Spleen (tissue), 11 donors: Measurements from ENCODE around the gene ABCF1. TPM values are rescaled to one million over a fixed set of nuclear protein-coding genes. Genes with fewer than 3 reads are reported as not detected.

Source experiments
- DNase-seq: peaks from one replicate; pipeline ENCODE4 v3.0.0-alpha.2; 2020
- H3K27ac ChIP-seq, 8 donors: fragments of 200-600 bp; sonication (generic) in 7 of 8; 1 replicate in 4 of 8; 2 replicates in 4 of 8; pipeline versions ENCODE4 v1.5.0 to v1.8.0; 2016 to 2021; ENCODE audit warnings: inconsistent platforms in 4 of 8, mild to moderate bottlenecking in 4 of 8, moderate library complexity in 1 of 8
- H3K27me3 ChIP-seq, 7 donors: fragments of 200-600 bp; sonication (generic) in 6 of 7; replicated peaks in 1 of 7; 1 replicate in 4 of 7; 2 replicates in 3 of 7; pipeline versions ENCODE4 v1.5.0 to v1.8.0; 2016 to 2021; ENCODE audit warnings: inconsistent platforms in 3 of 7, mild to moderate bottlenecking in 1 of 7
- H3K36me3 ChIP-seq, 6 donors: fragments of 200-600 bp; sonication (generic) in 5 of 6; 1 replicate in 4 of 6; 2 replicates in 2 of 6; pipeline versions ENCODE4 v1.5.0 to v1.8.0; 2016 to 2021; ENCODE audit warnings: inconsistent platforms in 2 of 6
- H3K4me1 ChIP-seq, 6 donors: fragments of 200-600 bp; sonication (generic) in 5 of 6; 1 replicate in 3 of 6; 2 replicates in 3 of 6; pipeline versions ENCODE4 v1.5.0 to v1.8.0; 2016 to 2021; ENCODE audit warnings: inconsistent platforms in 3 of 6
- H3K4me3 ChIP-seq, 8 donors: fragments of 200-600 bp; sonication (generic) in 7 of 8; 1 replicate in 4 of 8; 2 replicates in 4 of 8; pipeline versions ENCODE4 v1.5.0 to v1.8.0; 2016 to 2021; ENCODE audit warnings: inconsistent platforms in 4 of 8, mild to moderate bottlenecking in 4 of 8, moderate library complexity in 2 of 8
- H3K9me3 ChIP-seq, 8 donors: fragments of 200-600 bp; sonication (generic) in 7 of 8; 1 replicate in 4 of 8; 2 replicates in 4 of 8; pipeline versions ENCODE4 v1.5.0 to v1.8.0; 2016 to 2021; ENCODE audit warnings: inconsistent platforms in 4 of 8
- CTCF ChIP-seq, 11 experiments: fragments of 200-600 bp in 7 of 11; fragments of 450-650 bp in 4 of 11; sonication (generic) in 4 of 11; IDR thresholded peaks in 8 of 11; conservative IDR thresholded peaks in 3 of 11; 1 replicate in 7 of 11; 2 replicates in 4 of 11; pipeline versions ENCODE4 v1.4.0 to v1.8.0; 2016 to 2021; ENCODE audit warnings: antibody characterized with exemption in 11 of 11, inconsistent platforms in 4 of 11, mild to moderate bottlenecking in 1 of 11
- POLR2A ChIP-seq, 3 donors: fragments of 450-650 bp; IDR thresholded peaks; one replicate each; pipeline ENCODE4 v1.5.1; 2017; ENCODE audit warnings: antibody characterized with exemption in 3 of 3, mild to moderate bottlenecking in 1 of 3
- POLR2AphosphoS5 ChIP-seq, 3 donors: sonication (generic); formaldehyde crosslinking; IDR thresholded peaks; one replicate each; pipeline ENCODE4 v1.5.1; 2017; ENCODE audit warnings: antibody characterized with exemption in 3 of 3
- WGBS, 5 donors: extraction: QIAGEN DNeasy Blood & Tissue Kit in 3 of 5; methylation state at CpG; one replicate each; pipeline versions ENCODE4 v1.1.5 to v1.1.7; 2013 to 2018; 5-methylcytosine and 5-hydroxymethylcytosine counted together
- intact Hi-C: fragments of 100-400 bp; cut with DNase I; formaldehyde crosslinking; loops from one replicate; pipeline ENCODE4 v1.15.0; 2023; ENCODE audit warnings: low total_unique reads
- polyA plus RNA-seq, 3 donors: library from polyadenylated mRNA; stranded (reverse); fragments of 200-250 nt; gene quantifications; one replicate each; pipeline ENCODE4 v1.2.1, GENCODE V29; 2013
- total RNA-seq, 7 donors: library from RNA; depleted of rRNA in 3 of 7; stranded (reverse); fragments of >200 nt in 3 of 7; fragmentation: NEBNext Ultra II Directional in 4 of 7; extraction: Animal tissue kit (Norgen Biotek cat#: 25700) in 4 of 7; gene quantifications; one replicate each; pipeline versions ENCODE4 v1.1.0 to v1.2.1, GENCODE V29; 2016 to 2021
- donor health status: healthy with polysubstance abuse.
- donor health status: DM: no; HTN: no; CAD: no; lungs with moderate emphysema.
- donor health status: DM: no; HTN: no; CAD: no.
- donor health status: Bipolar disorder and iron deficiency.
- donor health status: healthy.
- donor health status: DM: no; HTN: no; CAD: no.
- donor health status: DM: yes; HTN: yes; CAD: no.

The ABCF1 gene
- total and polyA plus RNA-seq, 10 donors = 12.8 to 53.5 (median 33.2) TPM

GRCh38 chr6:30555816-30556065 is 15.5 kb upstream of the ABCF1 start:
- TF ChIP-seq POLR2AphosphoS5 (IDR thresholded peaks at IDR 0.05) = no peak
- TF ChIP-seq POLR2A (IDR thresholded peaks at IDR 0.05) = no peak
- TF ChIP-seq CTCF (IDR thresholded peaks at IDR 0.05 in 8 of 11, conservative IDR thresholded peaks at IDR 0.05 in 3 of 11) = no peak
- peak overlapping the region; percentile 77 to 98 (median 90) for H3K4me3 ChIP-seq
- DNase-seq = no peak
- H3K9me3 ChIP-seq = no peaks in the 10 kb centered on the region
- intact Hi-C loops = no loop called here
- WGBS, 5 donors = 0 to 2% (median 1%) methylated on average over 9 to 15 of the region's 15 CpGs
- no peaks in the 10 kb centered on the region for H3K27me3 ChIP-seq
- peaks cover 21 to 54% (median 35%) of the 10 kb centered on the region in 6 donors for H3K4me1 ChIP-seq
- peak overlapping the region; percentile 98 to 100 (median 99) for H3K27ac ChIP-seq
- H3K36me3 ChIP-seq = peaks cover 0 to 56% (median 36%) of the 10 kb centered on the region in 6 donors

- peak within 1 kb of the TSS; percentile 77 to 98 (median 90) for H3K4me3 ChIP-seq
- peak within 1 kb of the TSS; percentile 98 to 100 (median 99) for H3K27ac ChIP-seq
- intact Hi-C loops = no loop called here
- H3K27me3 ChIP-seq = no peaks in the 10 kb centered on the region
- no peaks in the 10 kb centered on the region for H3K9me3 ChIP-seq
- peaks cover 21 to 54% (median 35%) of the 10 kb centered on the region in 6 donors for H3K4me1 ChIP-seq
- 0 to 2% (median 1%) methylated on average over 56 to 71 of the region's 71 CpGs for WGBS, 5 donors
- DNase-seq = peak; percentile 99
- TF ChIP-seq CTCF (IDR thresholded peaks at IDR 0.05 in 8 of 11, conservative IDR thresholded peaks at IDR 0.05 in 3 of 11) (peak in 5 of 11 experiments; percentile 6 to 51 (median 30)), POLR2AphosphoS5 (IDR thresholded peaks at IDR 0.05) (peak; percentile 87 to 94 (median 92)), POLR2A (IDR thresholded peaks at IDR 0.05) (no peak)
- peaks cover 0 to 55% (median 32%) of the 10 kb centered on the region in 6 donors for H3K36me3 ChIP-seq
Observed at GRCh38 chr6:30556066-30556905, 15.0 kb upstream of the ABCF1 start, which contains the start of gene GNL1. TSS of gene GNL1 (minus strand) at chr6:30556489. CDS start at chr6:30556203, 286 bp downstream.

- 0 to 1% (median 0%) methylated on average over 42 of the region's 42 CpGs for WGBS, 5 donors
- intact Hi-C loops = no loop called here
Observed at GRCh38 chr6:30556906-30557682, 14.1 kb upstream of the ABCF1 start, which contains the start of gene PRR3. TSS of gene PRR3 (plus strand) at chr6:30557295. CDS start at chr6:30557345, 50 bp downstream.

More at GRCh38 chr6:30556906-30557682, 14.1 kb upstream of the ABCF1 start, which contains the start of gene PRR3:
- H3K4me1 ChIP-seq = peaks cover 21 to 54% (median 35%) of the 10 kb centered on the region in 6 donors
- H3K27ac ChIP-seq = peak within 1 kb of the TSS; percentile 98 to 100 (median 99)
- H3K27me3 ChIP-seq = no peaks in the 10 kb centered on the region
- no peaks in the 10 kb centered on the region for H3K9me3 ChIP-seq
- peak; percentile 96 for DNase-seq
- TF ChIP-seq POLR2AphosphoS5 (IDR thresholded peaks at IDR 0.05) = peak; percentile 75 to 86 (median 84)
- no peak for TF ChIP-seq CTCF (IDR thresholded peaks at IDR 0.05 in 8 of 11, conservative IDR thresholded peaks at IDR 0.05 in 3 of 11)
- peak in 1 of 3 donors; percentile 5 for TF ChIP-seq POLR2A (IDR thresholded peaks at IDR 0.05)
- peaks cover 0 to 53% (median 27%) of the 10 kb centered on the region in 6 donors for H3K36me3 ChIP-seq
- peak within 1 kb of the TSS; percentile 77 to 98 (median 90) for H3K4me3 ChIP-seq
